LNCaP clone FGC (cell line): ENCODE data around the gene CXorf65.

Experiments used
- DNase-seq: peaks from one replicate; pipeline ENCODE4 v3.0.0-alpha.2; 2011; ENCODE audit warnings: low read depth
- H3K4me3 ChIP-seq: 2 replicates; pipeline ENCODE4 v1.5.1; 2011; ENCODE audit warnings: mild to moderate bottlenecking, low read depth, low read length, control low read depth
- CTCF ChIP-seq: IDR thresholded peaks from 2 replicates; pipeline ENCODE4 v1.5.1; 2012; ENCODE audit warnings: mild to moderate bottlenecking; ENCODE audit not compliant: control insufficient read depth, insufficient read depth; ENCODE audit errors: extremely low read depth

CXorf65 gene

GRCh38 chrX:71068044-71068918 is 38.3 kb downstream of the CXorf65 start, which contains the start of gene SNX12:
TSS of gene SNX12 (minus strand) at chrX:71068334. CDS start at chrX:71068306, 28 bp downstream.
- peak; percentile 90 for DNase-seq
- H3K4me3 ChIP-seq = peak within 1 kb of the TSS; percentile 76
- TF ChIP-seq CTCF = no peak

- TF ChIP-seq CTCF = no peak
- H3K4me3 ChIP-seq = peak overlapping the region; percentile 76
- DNase-seq = no peak
Observed at GRCh38 chrX:71067712-71068043, 38.9 kb downstream of the CXorf65 start.

- H3K4me3 ChIP-seq = peak overlapping the region; percentile 76
- DNase-seq = no peak
- no peak for TF ChIP-seq CTCF
Observed at GRCh38 chrX:71067089-71067488, 39.5 kb downstream of the CXorf65 start.

GRCh38 chrX:71060127-71060526 is 46.4 kb downstream of the CXorf65 start:
- DNase-seq = no peak
- no peak for TF ChIP-seq CTCF
- no peak overlapping the region for H3K4me3 ChIP-seq

GRCh38 chrX:71057848-71058530 is 48.6 kb downstream of the CXorf65 start:
- no peak for TF ChIP-seq CTCF
- no peak overlapping the region for H3K4me3 ChIP-seq
- no peak for DNase-seq

GRCh38 chrX:71056867-71057266 is 49.7 kb downstream of the CXorf65 start:
- no peak for TF ChIP-seq CTCF
- DNase-seq = no peak

More at GRCh38 chrX:71056867-71057266, 49.7 kb downstream of the CXorf65 start:
- no peak overlapping the region for H3K4me3 ChIP-seq
